Mesothelial cell of epicardium (in vitro differentiated cells): ENCODE data around the gene LRRC71. TPM values are rescaled to one million over a fixed set of nuclear protein-coding genes. Genes with fewer than 3 reads are reported as not detected.

Experiments
- DNase-seq, 2 experiments: peaks; one replicate each; pipeline ENCODE4 v3.0.0; 2021; ENCODE audit warnings: low spot score in 2 of 2; ENCODE audit not compliant: unreplicated experiment in 2 of 2
- H3K27ac Mint-ChIP-seq: 2 replicates; pipeline ENCODE4 v1.8.0; 2021; ENCODE audit warnings: mixed read lengths
- H3K27me3 Mint-ChIP-seq: 2 replicates; pipeline ENCODE4 v1.8.0; 2021; ENCODE audit warnings: low read depth, mixed read lengths
- H3K36me3 Mint-ChIP-seq: 2 replicates; pipeline ENCODE4 v1.8.0; 2021; ENCODE audit warnings: mixed read lengths
- H3K4me1 Mint-ChIP-seq: 2 replicates; pipeline ENCODE4 v1.8.0; 2021; ENCODE audit warnings: mixed read lengths
- H3K4me3 Mint-ChIP-seq: 2 replicates; pipeline ENCODE4 v1.8.0; 2021; ENCODE audit warnings: mild to moderate bottlenecking, moderate library complexity, mixed read lengths
- H3K9me3 Mint-ChIP-seq: 2 replicates; pipeline ENCODE4 v1.8.0; 2021; ENCODE audit warnings: mixed read lengths
- total RNA-seq: library from RNA; stranded (reverse); gene quantifications from 3 replicates; pipeline ENCODE4 v1.2.1, GENCODE V29; 2021
- TF ChIP-seq, protein P1 (sequence below): fragments of 200-600 bp; sonication (generic); IDR thresholded peaks from one replicate; pipeline ENCODE4 v1.5.0; 2021; ENCODE audit warnings: antibody characterized with exemption; ENCODE audit not compliant: unreplicated experiment

Gene LRRC71
- total RNA-seq, 1 donor from 2014 or later, result 0.34 TPM

GRCh38 chr1:156964441-156964840, 44.0 kb downstream of the LRRC71 start:
- Mint-ChIP-seq H3K27me3 (no peaks in the 10 kb centered on the region), H3K9me3 (no peaks in the 10 kb centered on the region), H3K36me3 (peaks cover 51% of the 10 kb centered on the region)

GRCh38 chr1:156969496-156969895, 49.1 kb downstream of the LRRC71 start:
- no peak overlapping the region for H3K4me3 Mint-ChIP-seq
- no peaks in the 10 kb centered on the region for H3K4me1 Mint-ChIP-seq
- DNase-seq, result no peak
- TF ChIP-seq, protein P1, sequence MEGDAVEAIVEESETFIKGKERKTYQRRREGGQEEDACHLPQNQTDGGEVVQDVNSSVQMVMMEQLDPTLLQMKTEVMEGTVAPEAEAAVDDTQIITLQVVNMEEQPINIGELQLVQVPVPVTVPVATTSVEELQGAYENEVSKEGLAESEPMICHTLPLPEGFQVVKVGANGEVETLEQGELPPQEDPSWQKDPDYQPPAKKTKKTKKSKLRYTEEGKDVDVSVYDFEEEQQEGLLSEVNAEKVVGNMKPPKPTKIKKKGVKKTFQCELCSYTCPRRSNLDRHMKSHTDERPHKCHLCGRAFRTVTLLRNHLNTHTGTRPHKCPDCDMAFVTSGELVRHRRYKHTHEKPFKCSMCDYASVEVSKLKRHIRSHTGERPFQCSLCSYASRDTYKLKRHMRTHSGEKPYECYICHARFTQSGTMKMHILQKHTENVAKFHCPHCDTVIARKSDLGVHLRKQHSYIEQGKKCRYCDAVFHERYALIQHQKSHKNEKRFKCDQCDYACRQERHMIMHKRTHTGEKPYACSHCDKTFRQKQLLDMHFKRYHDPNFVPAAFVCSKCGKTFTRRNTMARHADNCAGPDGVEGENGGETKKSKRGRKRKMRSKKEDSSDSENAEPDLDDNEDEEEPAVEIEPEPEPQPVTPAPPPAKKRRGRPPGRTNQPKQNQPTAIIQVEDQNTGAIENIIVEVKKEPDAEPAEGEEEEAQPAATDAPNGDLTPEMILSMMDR, result no peak
- H3K27ac Mint-ChIP-seq, result no peak overlapping the region
- peaks cover 40% of the 10 kb centered on the region for H3K36me3 Mint-ChIP-seq
- no peaks in the 10 kb centered on the region for H3K27me3 Mint-ChIP-seq
- no peaks in the 10 kb centered on the region for H3K9me3 Mint-ChIP-seq

More at GRCh38 chr1:156964441-156964840, 44.0 kb downstream of the LRRC71 start:
- H3K4me1 Mint-ChIP-seq, result peaks cover 2% of the 10 kb centered on the region
- no peak overlapping the region for H3K27ac Mint-ChIP-seq
- no peak for DNase-seq
- TF ChIP-seq, protein P1, result no peak
- no peak overlapping the region for H3K4me3 Mint-ChIP-seq

- Mint-ChIP-seq H3K27me3 (no peaks in the 10 kb centered on the region), H3K4me3 (no peak overlapping the region), H3K27ac (no peak overlapping the region), H3K36me3 (peaks cover 44% of the 10 kb centered on the region), H3K9me3 (no peaks in the 10 kb centered on the region), H3K4me1 (no peaks in the 10 kb centered on the region)
- TF ChIP-seq, protein P1, result no peak
- no peak for DNase-seq
Observed at GRCh38 chr1:156970017-156970416, 49.6 kb downstream of the LRRC71 start.

- TF ChIP-seq, protein P1, result no peak
- Mint-ChIP-seq H3K27ac (no peak overlapping the region), H3K4me3 (no peak overlapping the region), H3K9me3 (no peaks in the 10 kb centered on the region), H3K36me3 (peaks cover 58% of the 10 kb centered on the region), H3K27me3 (no peaks in the 10 kb centered on the region), H3K4me1 (no peaks in the 10 kb centered on the region)
- DNase-seq, result no peak
Observed at GRCh38 chr1:156973417-156973816, 53.0 kb downstream of the LRRC71 start.

GRCh38 chr1:156975084-156975483, 54.7 kb downstream of the LRRC71 start:
- H3K36me3 Mint-ChIP-seq, result peaks cover 52% of the 10 kb centered on the region
- no peak overlapping the region for H3K4me3 Mint-ChIP-seq
- H3K27me3 Mint-ChIP-seq, result no peaks in the 10 kb centered on the region
- no peaks in the 10 kb centered on the region for H3K4me1 Mint-ChIP-seq
- no peak for DNase-seq
- H3K27ac Mint-ChIP-seq, result no peak overlapping the region
- TF ChIP-seq, protein P1, result no peak
- no peaks in the 10 kb centered on the region for H3K9me3 Mint-ChIP-seq

GRCh38 chr1:156980551-156980950, 60.1 kb downstream of the LRRC71 start:
- no peak overlapping the region for H3K4me3 Mint-ChIP-seq
- peaks cover 42% of the 10 kb centered on the region for H3K36me3 Mint-ChIP-seq
- no peaks in the 10 kb centered on the region for H3K27me3 Mint-ChIP-seq
- H3K4me1 Mint-ChIP-seq, result no peaks in the 10 kb centered on the region
- H3K27ac Mint-ChIP-seq, result no peak overlapping the region
- H3K9me3 Mint-ChIP-seq, result no peaks in the 10 kb centered on the region
- TF ChIP-seq, protein P1, result no peak
- DNase-seq, result no peak
